ENCODE measurements around the gene RALGAPB.

- TF ChIP-seq CTCF (optimal IDR thresholded peaks at IDR 0.05 in 1 of 3, IDR thresholded peaks at IDR 0.05 in 1 of 3, conservative IDR thresholded peaks at IDR 0.05 in 1 of 3; ENCODE audit: extremely low read depth in 1 of 3, insufficient read depth in 2 of 3, low read length in 3 of 3): no peak
- no peak for TF ChIP-seq EZH2 (IDR thresholded peaks at IDR 0.05; ENCODE audit: low read length)
These were observed 25.4 kb upstream of the RALGAPB start for GRCh38 chr20:38447251-38447661.

Measured in keratinocyte (primary cell).